IMR-90 (cell line): ENCODE measurements around the gene APOBEC3B. TPM values are rescaled to one million over a fixed set of nuclear protein-coding genes. Genes with fewer than 3 reads are reported as not detected.

Source experiments
- ATAC-seq: fragments of 200-7000 bp; cut with Tn5 transposase; 2 replicates; pipeline ENCODE4 v1.9.1; 2020; ENCODE audit warnings: low read depth, mild to moderate bottlenecking, moderate library complexity
- BruUV-seq: library from RNA; stranded (reverse); fragments of 400-500 nt; replicated peaks from 2 replicates; lab custom pipeline; 2021; lab: Mats Ljungman, UMichigan
- CTCF ChIA-PET: fragments of 300-600 bp; formaldehyde crosslinking; extraction: SDS; loops from one replicate; lab custom pipeline; 2021; ENCODE audit warnings: antibody characterized with exemption; lab: Yijun Ruan, JAX
- POLR2A ChIA-PET: fragments of 300-600 bp; sonication (Branson Sonifier 250); formaldehyde crosslinking; loops from one replicate; lab custom pipeline; 2022; ENCODE audit warnings: antibody characterized with exemption; ENCODE audit not compliant: unreplicated experiment; lab: Charles Lee
- DNase-seq: peaks from one replicate; pipeline ENCODE4 v3.0.0; 2013
- H2AFZ ChIP-seq: replicated peaks from 2 replicates; pipeline ENCODE3; 2013; ENCODE audit warnings: low read length, mild to moderate bottlenecking; ENCODE audit not compliant: poor library complexity
- H2AK5ac ChIP-seq: 2 replicates; pipeline ENCODE4 v1.6.1; 2013; ENCODE audit warnings: low read depth, low read length, inconsistent platforms
- H2AK9ac ChIP-seq: replicated peaks from 2 replicates; pipeline ENCODE3; 2013; ENCODE audit warnings: mild to moderate bottlenecking, low read depth, low read length, moderate library complexity; ENCODE audit not compliant: poor library complexity
- H2BK120ac ChIP-seq: 2 replicates; pipeline ENCODE4 v1.6.1; 2013; ENCODE audit warnings: low read depth, low read length, inconsistent platforms
- H2BK15ac ChIP-seq: 3 replicates; pipeline ENCODE4 v1.6.1; 2013; ENCODE audit warnings: low read depth, low read length, inconsistent platforms
- H2BK20ac ChIP-seq: 2 replicates; pipeline ENCODE4 v1.6.1; 2013; ENCODE audit warnings: low read depth, mild to moderate bottlenecking, inconsistent platforms, low read length, moderate library complexity
- H2BK5ac ChIP-seq: 2 replicates; pipeline ENCODE4 v1.6.1; 2013; ENCODE audit warnings: mild to moderate bottlenecking, low read depth, low read length, inconsistent platforms; ENCODE audit not compliant: poor library complexity, severe bottlenecking
- H3K14ac ChIP-seq: replicated peaks from 2 replicates; pipeline ENCODE4 v1.6.1; 2013; ENCODE audit warnings: low read depth, low read length, inconsistent platforms
- H3K18ac ChIP-seq: 2 replicates; pipeline ENCODE4 v1.6.1; 2013; ENCODE audit warnings: low read depth, low read length, control low read depth
- H3K23ac ChIP-seq: 2 replicates; pipeline ENCODE4 v1.6.1; 2013; ENCODE audit warnings: low read depth, low read length, inconsistent platforms
- H3K27ac ChIP-seq: 2 replicates; pipeline ENCODE4 v1.5.1; 2013; ENCODE audit warnings: mild to moderate bottlenecking, control low read depth, low read length; ENCODE audit not compliant: insufficient read depth
- H3K27me3 ChIP-seq: 2 replicates; pipeline ENCODE4 v1.6.1; 2013; ENCODE audit warnings: low read length; ENCODE audit not compliant: control insufficient read depth, insufficient read depth
- H3K36me3 ChIP-seq: 2 replicates; pipeline ENCODE4 v1.6.1; 2013; ENCODE audit warnings: low read length, mixed read lengths; ENCODE audit not compliant: control insufficient read depth, insufficient read depth
- H3K4ac ChIP-seq: 2 replicates; pipeline ENCODE4 v1.6.1; 2013; ENCODE audit warnings: low read depth, low read length, inconsistent platforms
- H3K4me1 ChIP-seq: 2 replicates; pipeline ENCODE4 v1.6.1; 2013; ENCODE audit warnings: low read length, mixed read lengths; ENCODE audit not compliant: control insufficient read depth, insufficient read depth
- H3K4me2 ChIP-seq: 2 replicates; pipeline ENCODE4 v1.6.1; 2013; ENCODE audit warnings: low read depth, mild to moderate bottlenecking, control low read depth, low read length, moderate library complexity
- H3K4me3 ChIP-seq: 2 replicates; pipeline ENCODE4 v1.5.1; 2013; ENCODE audit warnings: low read depth, mild to moderate bottlenecking, control low read depth, low read length, moderate library complexity; ENCODE audit not compliant: insufficient read depth
- H3K56ac ChIP-seq: 2 replicates; pipeline ENCODE4 v1.6.1; 2013; ENCODE audit warnings: low read length, inconsistent platforms; ENCODE audit not compliant: insufficient read depth; ENCODE audit errors: extremely low read depth
- H3K79me1 ChIP-seq, 2 experiments: 2 replicates each; pipeline ENCODE4 v1.6.1; 2013; ENCODE audit warnings: low read length in 2 of 2, inconsistent platforms in 1 of 2, low read depth in 1 of 2
- H3K9ac ChIP-seq: 2 replicates; pipeline ENCODE4 v1.6.1; 2013; ENCODE audit warnings: low read depth, low read length, control low read depth
- H3K9me1 ChIP-seq: 2 replicates; pipeline ENCODE4 v1.6.1; 2013; ENCODE audit warnings: low read length, inconsistent platforms; ENCODE audit not compliant: insufficient read depth
- H3K9me3 ChIP-seq: 2 replicates; pipeline ENCODE4 v1.6.1; 2013; ENCODE audit warnings: low read length; ENCODE audit not compliant: control insufficient read depth, insufficient read depth
- H4K20me1 ChIP-seq: 2 replicates; pipeline ENCODE4 v1.6.1; 2013; ENCODE audit warnings: low read length, inconsistent platforms; ENCODE audit not compliant: insufficient read depth
- H4K5ac ChIP-seq: 2 replicates; pipeline ENCODE4 v1.6.1; 2013; ENCODE audit warnings: mild to moderate bottlenecking, low read depth, low read length, control low read depth
- H4K8ac ChIP-seq, 2 experiments: 2 replicates each; pipeline ENCODE4 v1.6.1; 2013; ENCODE audit warnings: low read depth in 2 of 2, low read length in 2 of 2, control low read depth in 1 of 2, inconsistent platforms in 1 of 2
- H4K91ac ChIP-seq: 2 replicates; pipeline ENCODE4 v1.6.1; 2013; ENCODE audit warnings: low read depth, low read length, inconsistent platforms; ENCODE audit not compliant: insufficient read depth
- CEBPB ChIP-seq: IDR thresholded peaks from 2 replicates; pipeline ENCODE4 v1.6.1; 2012; ENCODE audit warnings: low read depth, low read length, improper control_type of control experiment
- RCOR1 ChIP-seq: IDR thresholded peaks from 2 replicates; pipeline ENCODE4 v1.6.1; 2012; ENCODE audit warnings: mild to moderate bottlenecking, low read length, improper control_type of control experiment; ENCODE audit not compliant: insufficient replicate concordance
- RFX5 ChIP-seq: IDR thresholded peaks from 2 replicates; pipeline ENCODE4 v1.8.0; 2012; ENCODE audit warnings: low read depth, mild to moderate bottlenecking, low read length, moderate library complexity
- WGBS, 2 experiments: methylation state at CpG; one replicate each; pipeline versions ENCODE4 v1.1.5 to v1.1.7; 2013; ENCODE audit warnings: missing lambda C conversion rate in 2 of 2; ENCODE audit not compliant: insufficient read length in 1 of 2; ENCODE audit errors: extremely low coverage in 2 of 2; 5-methylcytosine and 5-hydroxymethylcytosine counted together
- dilution Hi-C: fragments of 300-500 bp; cut with HindIII; formaldehyde crosslinking; loops from one replicate; pipeline ENCODE4 v1.14.3; 2018; ENCODE audit warnings: low sequenced_read_pairs; ENCODE audit not compliant: unreplicated experiment
- in situ Hi-C: fragments of 300-500 bp; cut with MboI; formaldehyde crosslinking; loops from 3 replicates; pipeline ENCODE4 v1.14.3; 2019; ENCODE audit warnings: low sequenced_read_pairs, inconsistent platforms, mixed read lengths
- intact Hi-C: fragments of 100-400 bp; cut with micrococcal nuclease; formaldehyde crosslinking; loops from 2 replicates; pipeline ENCODE4 v1.10.0; 2022
- polyA plus RNA-seq, 3 experiments: library from polyadenylated mRNA; depleted of rRNA; stranded (reverse); fragments of >200 nt; gene quantifications; 2 replicates each; pipeline ENCODE4 v1.2.3, GENCODE V29; 2012; ENCODE audit warnings: low replicate concordance in 1 of 3
- total RNA-seq: library from RNA; depleted of rRNA; stranded (reverse); fragments of >200 nt; gene quantifications from 2 replicates; pipeline ENCODE4 v1.2.3, GENCODE V29; 2012
- TF ChIP-seq, protein P1 (sequence below): fragments of 150-350 bp; IDR thresholded peaks from 2 replicates; pipeline ENCODE4 v1.6.1; 2016; ENCODE audit warnings: low read depth, mild to moderate bottlenecking, low read length, moderate library complexity, borderline replicate concordance

Gene APOBEC3B
- total and polyA plus RNA-seq, 2 of the 4 experiments (the other 2 are of a cell fraction), result 17.6 to 34.2 TPM

DNA sequence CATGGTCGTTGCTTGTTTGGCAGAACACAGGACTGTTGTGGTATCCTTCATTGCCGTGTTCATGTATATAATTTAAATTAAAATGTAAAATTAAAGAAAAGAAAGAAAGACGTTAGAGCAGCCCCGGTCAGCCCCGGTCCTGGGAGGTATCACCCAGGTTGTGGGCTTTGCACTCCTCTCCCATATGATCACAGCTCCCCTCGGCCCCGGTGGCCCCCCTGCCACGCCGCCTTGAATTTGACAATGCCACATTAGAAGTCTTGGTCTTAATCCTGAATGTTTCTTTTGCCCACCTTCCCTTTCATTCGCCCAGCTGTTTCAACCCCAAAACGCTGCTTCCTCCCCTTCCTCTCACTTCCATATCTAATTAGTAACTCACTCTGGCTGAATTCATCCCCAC, 13.3 kb upstream of the APOBEC3B start:
- ATAC-seq, result no peak
- Histone ChIP-seq H3K79me1 (no peaks in the 10 kb centered on the region), H2BK20ac (no peak overlapping the region), H2BK15ac (no peak overlapping the region), H4K91ac (no peak overlapping the region), H3K9me1 (no peaks in the 10 kb centered on the region), H3K4me1 (no peaks in the 10 kb centered on the region), H3K4ac (no peak overlapping the region), H3K56ac (no peak overlapping the region), H2BK120ac (no peak overlapping the region), H3K9me3 (no peaks in the 10 kb centered on the region), H2BK5ac (no peak overlapping the region), H3K27ac (no peak overlapping the region), H3K4me2 (no peak overlapping the region), H3K4me3 (no peak overlapping the region), H3K23ac (no peak overlapping the region), H2AK5ac (no peak overlapping the region), H3K14ac (no peak overlapping the region), H4K5ac (no peak overlapping the region), H2AK9ac (no peak overlapping the region), H3K36me3 (no peaks in the 10 kb centered on the region), H3K27me3 (peaks cover 61% of the 10 kb centered on the region), H4K8ac (no peak overlapping the region), H4K20me1 (no peaks in the 10 kb centered on the region; the same call in 1 of the 2 replicates), H2AFZ (no peak overlapping the region), H3K18ac (no peak overlapping the region), H3K9ac (no peak overlapping the region)
- BruUV-seq, result no TSS peak
- no peak for TF ChIP-seq RCOR1
- no peak for TF ChIP-seq CEBPB
- TF ChIP-seq, protein P1, sequence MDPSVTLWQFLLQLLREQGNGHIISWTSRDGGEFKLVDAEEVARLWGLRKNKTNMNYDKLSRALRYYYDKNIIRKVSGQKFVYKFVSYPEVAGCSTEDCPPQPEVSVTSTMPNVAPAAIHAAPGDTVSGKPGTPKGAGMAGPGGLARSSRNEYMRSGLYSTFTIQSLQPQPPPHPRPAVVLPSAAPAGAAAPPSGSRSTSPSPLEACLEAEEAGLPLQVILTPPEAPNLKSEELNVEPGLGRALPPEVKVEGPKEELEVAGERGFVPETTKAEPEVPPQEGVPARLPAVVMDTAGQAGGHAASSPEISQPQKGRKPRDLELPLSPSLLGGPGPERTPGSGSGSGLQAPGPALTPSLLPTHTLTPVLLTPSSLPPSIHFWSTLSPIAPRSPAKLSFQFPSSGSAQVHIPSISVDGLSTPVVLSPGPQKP, result no peak
- TF ChIP-seq RFX5, result no peak
- WGBS, 2 experiments, result 63% methylated on average over 6 of the region's 11 CpGs; no CpG with 5 or more reads in 1 of the 2 experiments
- no peak for DNase-seq
- intact Hi-C loops (no loop called here), in situ Hi-C loops (no loop called here), dilution Hi-C loops (no loop called here)
- CTCF ChIA-PET, result no interaction called here
- POLR2A ChIA-PET, result no interaction called here
